NCI-H460 (cell line): ENCODE results near the gene COL2A1. TPM values are rescaled to one million over a fixed set of nuclear protein-coding genes. Genes with fewer than 3 reads are reported as not detected.
"Not testable (repeated sequence)": the region's sequence is repeated elsewhere in the genome, so short reads cannot be mapped to it uniquely, and the experiment has no call there.

ENCODE experiments used
- DNase-seq: peaks from one replicate; pipeline ENCODE4 v3.0.0-alpha.2; 2016; ENCODE audit warnings: low read depth; ENCODE audit errors: extremely low read depth
- total RNA-seq: library from RNA; depleted of rRNA; stranded (reverse); fragments of >200 nt; shearing (Covaris generic); gene quantifications from 2 replicates; pipeline ENCODE4 v1.2.3, GENCODE V29; 2014

COL2A1 gene
- total RNA-seq, 1 experiment from 2014 or later: 4.0 TPM

DNA sequence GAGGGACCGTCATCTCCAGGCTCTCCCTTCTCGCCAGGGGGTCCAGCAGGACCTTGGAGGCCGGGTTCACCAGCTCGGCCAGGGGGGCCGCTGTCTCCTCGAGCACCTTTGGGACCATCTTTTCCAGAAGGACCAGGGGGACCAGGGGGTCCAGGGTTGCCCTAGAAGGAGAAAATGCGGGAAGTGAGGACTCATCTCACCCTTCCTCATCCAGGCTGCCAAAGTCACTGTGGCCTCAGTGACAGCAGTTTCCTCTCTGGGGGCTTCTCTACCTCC lies 25.7 kb downstream of the COL2A1 start:
- DNase-seq: no peak

DNA sequence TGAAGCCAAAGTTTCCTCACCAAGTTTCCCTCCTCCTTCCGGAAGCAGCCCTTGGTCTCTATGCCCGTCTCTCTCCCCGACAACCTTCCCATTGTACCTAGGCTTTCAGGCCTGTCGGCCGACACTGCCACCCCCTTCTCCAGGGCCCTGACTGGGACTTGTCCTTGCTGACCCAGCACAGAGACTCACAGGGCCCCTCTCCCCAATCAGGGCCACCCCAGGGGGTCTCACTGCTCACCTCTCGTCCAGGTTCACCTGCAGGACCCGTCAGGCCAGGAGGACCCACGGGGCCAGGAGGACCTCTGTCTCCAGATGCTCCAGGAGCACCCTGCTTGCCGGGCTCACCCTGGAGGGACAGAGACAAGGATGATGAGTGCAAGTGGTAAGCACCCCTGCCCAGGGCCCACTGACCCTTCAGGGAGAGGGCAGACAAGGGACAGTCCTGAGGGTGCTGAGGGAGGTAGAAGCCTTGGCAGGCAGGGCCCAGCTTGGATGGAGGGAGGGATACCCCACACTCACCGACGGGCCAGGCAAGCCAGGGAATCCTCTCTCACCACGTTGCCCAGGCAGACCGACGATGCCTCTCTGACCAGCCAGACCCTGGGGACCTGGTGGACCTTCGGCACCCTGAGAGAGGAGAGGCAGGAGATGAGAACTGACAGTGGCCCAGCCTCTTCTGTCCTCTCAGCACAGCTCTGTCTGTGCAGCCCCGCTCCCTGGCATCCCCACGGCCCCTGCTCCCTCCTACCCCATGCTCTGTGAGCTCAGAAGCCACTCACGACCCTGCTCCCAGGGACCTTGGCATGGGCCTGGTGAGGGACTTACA lies 26.3 kb downstream of the COL2A1 start:
- DNase-seq: no peak

GRCh38 chr12:47977046-47977771 lies 27.1 kb downstream of the COL2A1 start:
- DNase-seq: no peak

DNA sequence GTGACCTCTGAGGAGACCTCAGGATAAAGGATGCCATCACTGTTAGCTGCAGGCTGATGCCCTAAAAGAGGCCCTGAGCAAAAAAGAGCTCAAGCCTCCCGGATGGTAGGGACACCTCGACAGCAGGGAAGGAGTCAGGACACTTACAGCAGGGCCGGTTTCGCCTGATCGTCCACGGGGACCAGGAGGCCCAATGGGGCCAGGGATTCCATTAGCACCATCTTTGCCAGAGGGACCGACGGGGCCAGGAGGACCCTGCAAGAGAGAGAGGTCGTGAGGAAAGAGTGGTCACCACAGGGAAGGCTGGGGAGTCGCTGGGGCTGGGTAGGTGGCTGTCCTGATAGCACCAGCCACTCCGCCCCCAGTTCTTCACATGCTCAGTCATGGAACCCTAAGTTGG lies 28.5 kb downstream of the COL2A1 start:
- DNase-seq: no peak

GRCh38 chr12:47975036-47975620 lies 29.1 kb downstream of the COL2A1 start:
- no peak for DNase-seq

DNA sequence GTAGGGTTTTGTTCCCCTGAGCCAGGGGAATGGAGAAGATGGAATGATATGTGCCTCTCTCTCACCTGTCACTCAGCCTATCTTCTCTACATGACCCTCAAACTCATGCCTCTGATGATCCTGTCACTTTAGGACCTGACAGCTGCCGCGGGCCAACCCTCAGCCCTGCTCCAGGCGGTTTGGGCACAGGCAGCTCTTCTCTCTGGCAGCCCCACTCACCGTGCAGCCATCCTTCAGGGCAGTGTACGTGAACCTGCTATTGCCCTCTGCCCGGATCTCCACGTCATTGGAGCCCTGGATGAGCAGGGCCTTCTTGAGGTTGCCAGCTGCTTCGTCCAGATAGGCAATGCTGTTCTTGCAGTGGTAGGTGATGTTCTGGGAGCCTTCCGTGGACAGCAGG lies 30.4 kb downstream of the COL2A1 start:
- no peak for DNase-seq

DNA sequence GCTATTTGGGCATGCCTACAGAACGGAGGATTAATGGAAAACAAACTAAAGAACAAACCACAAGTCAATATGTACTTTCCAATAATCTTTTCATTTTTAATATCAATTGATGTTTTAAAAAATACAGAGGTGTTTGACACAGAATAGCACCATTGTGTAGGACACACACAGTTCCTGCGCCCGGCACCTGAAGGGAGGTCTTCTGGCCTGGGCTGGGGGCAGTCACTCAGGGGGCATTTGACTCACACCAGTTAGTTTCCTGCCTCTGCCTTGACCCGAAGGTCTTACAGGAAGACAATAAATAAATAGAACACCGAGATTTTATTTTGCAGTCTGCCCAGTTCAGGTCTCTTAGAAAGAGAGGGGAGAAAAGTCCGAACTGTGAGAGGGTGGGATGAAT lies 31.4 kb downstream of the COL2A1 start:
- no peak for DNase-seq

- DNase-seq: no peak
These were observed 33.4 kb downstream of the COL2A1 start for GRCh38 chr12:47970843-47971242.

- no peak for DNase-seq
These were observed 34.4 kb downstream of the COL2A1 start for GRCh38 chr12:47969845-47970244.

DNA sequence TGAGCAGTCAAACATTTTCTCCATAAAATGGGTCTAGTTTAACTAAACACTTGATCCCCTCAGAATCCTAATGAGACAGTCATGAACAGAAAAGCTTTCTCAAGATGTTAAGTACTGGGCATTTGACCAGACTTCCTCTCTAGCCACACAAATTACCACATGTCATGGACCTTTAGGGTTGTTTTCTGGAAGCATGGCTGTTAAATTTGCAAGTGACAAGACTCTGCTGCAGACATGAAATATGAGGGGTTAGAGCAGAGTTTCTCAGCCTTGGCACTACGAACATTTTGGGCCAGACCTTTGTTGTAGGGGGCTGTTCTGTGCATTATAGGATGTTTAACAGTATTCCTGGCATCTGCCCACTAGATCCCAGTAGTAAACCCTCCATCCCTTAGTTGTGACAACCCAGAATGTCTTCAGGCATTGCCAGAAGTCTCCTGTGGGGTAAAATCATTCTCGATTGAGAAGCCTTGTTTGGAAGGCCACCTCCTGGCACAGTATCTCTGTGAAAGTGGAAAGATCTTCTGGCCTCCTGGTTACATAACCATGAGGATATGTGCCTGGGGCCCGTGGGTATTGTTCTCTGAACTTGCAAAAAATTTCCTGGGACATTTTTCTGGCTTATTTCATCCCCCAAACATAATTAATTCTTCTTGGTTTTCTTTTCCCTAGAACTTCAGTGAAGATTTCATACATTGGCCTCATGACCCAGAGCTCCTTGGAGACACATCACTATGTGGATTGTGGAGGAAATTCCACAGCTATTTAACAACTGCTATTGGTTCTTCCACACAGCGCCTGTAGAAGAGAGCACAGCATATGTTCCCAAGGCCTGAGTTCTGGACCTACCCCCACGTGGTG lies 36.6 kb downstream of the COL2A1 start:
- no peak for DNase-seq

DNA sequence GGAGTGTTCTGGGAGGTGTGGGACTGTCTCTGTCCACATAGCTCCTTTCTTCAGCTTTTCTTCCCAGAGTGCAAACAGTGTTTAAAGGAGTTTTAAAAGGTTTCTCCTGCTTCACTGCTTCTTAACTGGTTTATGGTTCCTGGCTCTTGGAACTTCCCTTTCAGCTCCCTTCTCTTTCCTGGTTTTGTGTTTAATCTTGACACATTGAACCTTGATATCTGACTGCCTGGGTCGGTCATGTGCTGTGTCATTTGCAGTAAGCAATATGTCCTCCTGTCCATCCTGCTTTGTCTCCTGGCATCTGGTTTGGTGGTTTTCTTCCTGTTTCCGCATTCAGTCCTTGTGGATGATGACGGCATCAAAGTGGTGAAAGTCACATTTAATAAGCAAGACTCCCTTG lies 38.7 kb downstream of the COL2A1 start:
- no peak for DNase-seq

GRCh38 chr12:47964106-47964728 lies 40.1 kb downstream of the COL2A1 start:
- no peak for DNase-seq

DNA sequence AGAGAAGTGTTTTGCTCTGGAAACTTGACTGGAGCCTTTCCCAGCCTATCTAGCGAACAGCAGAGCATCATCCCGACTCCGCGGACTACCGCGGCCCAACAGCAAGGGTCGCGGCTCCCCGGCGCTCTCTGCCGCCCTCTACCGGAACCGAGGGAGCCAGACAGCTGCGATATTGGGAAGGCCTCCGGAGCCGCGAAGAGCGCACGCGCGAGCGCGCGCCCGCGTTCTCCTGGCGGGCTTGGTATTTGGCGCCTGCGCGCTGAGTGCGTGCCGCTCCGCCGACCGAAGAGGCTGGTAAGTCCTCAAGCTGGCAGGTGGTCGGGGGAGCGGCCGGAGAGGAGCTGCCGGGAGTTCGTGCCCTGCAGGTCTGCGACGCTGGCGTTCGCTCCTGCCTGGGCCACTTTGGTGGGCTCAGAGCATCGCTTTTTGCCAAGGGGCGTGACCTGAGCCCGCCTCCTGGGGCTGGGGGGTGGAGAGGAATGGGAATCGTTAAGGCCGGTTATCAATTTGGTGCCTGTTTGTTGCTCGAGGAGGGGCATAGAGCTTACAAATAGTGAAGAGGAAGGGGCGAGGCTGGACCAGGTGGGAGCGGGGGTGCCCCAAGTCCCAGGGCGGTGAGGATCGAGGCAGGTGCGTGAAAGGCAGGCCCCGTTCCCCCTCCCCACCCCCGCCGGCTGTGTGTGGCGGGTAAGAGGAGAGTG lies 40.8 kb downstream of the COL2A1 start, which contains the start of gene TMEM106C:
Gene TMEM106C, plus strand, starts transcription at position 257 of the 701 bp plus-strand sequence. CDS start 641 bp downstream, outside the sequence.
- peak; percentile 89 for DNase-seq

GRCh38 chr12:47962198-47962597 lies 42.1 kb downstream of the COL2A1 start:
- no peak for DNase-seq

DNA sequence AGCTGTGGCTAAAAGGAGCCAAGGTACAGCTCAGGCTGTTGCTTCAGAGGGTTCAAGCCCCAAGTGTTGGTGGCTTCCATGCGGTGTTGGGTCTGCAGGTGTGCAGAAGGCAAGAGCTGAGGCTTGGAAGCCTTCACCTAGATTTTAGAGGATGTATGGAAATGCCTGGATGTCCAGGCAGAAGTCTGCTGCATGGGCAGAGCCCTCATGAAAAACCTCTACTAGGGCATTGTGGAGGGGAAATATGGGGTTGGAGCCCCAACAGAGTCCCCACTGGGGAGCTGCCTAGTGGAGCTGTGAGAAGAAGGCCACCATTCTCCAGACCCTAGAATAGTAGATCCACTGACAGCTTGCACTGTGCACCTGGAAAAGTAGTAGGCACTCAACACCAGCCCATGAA lies 46.6 kb downstream of the COL2A1 start:
- DNase-seq: not testable (repeated sequence)

- no peak for DNase-seq
These were observed 49.2 kb downstream of the COL2A1 start for GRCh38 chr12:47955059-47955458.

DNA sequence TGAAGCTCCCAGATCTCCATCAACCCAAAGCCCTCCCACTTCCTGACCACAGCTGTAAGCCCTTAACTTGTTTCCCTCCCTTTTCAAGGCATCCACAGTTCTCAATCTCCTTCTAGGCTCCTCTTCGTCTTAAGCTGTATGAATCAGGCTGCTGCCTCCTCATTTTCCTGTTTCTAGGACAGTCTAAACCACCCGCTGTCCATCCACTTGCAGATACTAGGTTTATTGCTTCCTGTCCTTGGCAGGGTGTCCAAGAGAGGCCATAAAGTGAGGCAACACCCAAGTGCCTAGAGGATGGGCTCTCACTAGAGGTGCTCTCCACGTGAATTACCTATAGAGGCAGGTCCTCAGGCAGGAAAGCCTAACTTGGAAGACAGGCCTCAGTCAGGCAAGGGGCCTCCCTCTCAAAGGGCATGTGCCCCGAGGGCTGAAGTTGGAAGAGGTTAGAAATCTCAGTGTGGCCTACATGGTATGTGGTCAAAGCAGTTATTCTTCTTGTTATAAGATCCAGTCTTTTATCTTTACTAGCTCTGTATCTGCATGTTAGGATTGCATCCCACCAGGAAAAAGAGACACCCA lies 49.7 kb downstream of the COL2A1 start:
- DNase-seq: no peak

DNA sequence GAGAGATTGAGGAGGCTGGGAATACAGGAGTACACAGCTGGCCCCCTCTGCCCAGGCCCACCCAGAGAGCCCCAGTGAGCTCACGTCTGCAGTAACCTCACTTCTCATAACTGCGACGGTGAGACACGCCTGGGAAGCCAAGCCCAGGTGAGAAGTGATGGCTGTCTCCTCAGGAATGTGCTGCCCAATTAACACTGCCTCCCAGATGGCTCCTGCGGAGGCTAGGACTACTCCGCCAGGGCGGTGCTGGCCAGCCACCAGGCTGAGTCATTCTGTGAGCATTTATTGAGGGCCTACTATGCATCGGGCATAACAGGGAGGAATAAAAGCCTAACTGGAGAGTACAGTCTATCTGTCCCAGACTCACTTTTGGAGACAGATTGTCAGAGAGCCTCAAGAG lies 50.2 kb downstream of the COL2A1 start:
- no peak for DNase-seq

GRCh38 chr12:47950856-47951468 lies 53.3 kb downstream of the COL2A1 start:
- no peak for DNase-seq
